Measurements from ENCODE around the gene GREM2. TPM values are rescaled to one million over a fixed set of nuclear protein-coding genes. Genes with fewer than 3 reads are reported as not detected.

GREM2 gene
- total and polyA plus RNA-seq, 2 donors (not counting 3 experiments of a cell fraction or from before 2014, with no cell fraction given): not detected

GRCh38 chr1:240526312-240526711 lies 85.6 kb downstream of the GREM2 start:
- peaks cover 7% of the 10 kb centered on the region for H3K9me3 ChIP-seq (replicated peaks; ENCODE audit: control insufficient read depth, insufficient read depth, low read length)
- intact Hi-C loops (cut with micrococcal nuclease) (no loop called here), dilution Hi-C loops (cut with MboI; ENCODE audit: extremely low pct_ligation_motif_present, low sequenced_read_pairs) (no loop called here)
- TF ChIP-seq JUN (IDR thresholded peaks at IDR 0.05; ENCODE audit: borderline replicate concordance, insufficient read depth, insufficient read length, low read depth) (no peak), GATA2 (IDR thresholded peaks at IDR 0.05; ENCODE audit: insufficient read depth, insufficient read length, low read depth, low read length) (no peak), POLR2A (IDR thresholded peaks at IDR 0.05; ENCODE audit: low read depth, low read length) (no peak), MAX (IDR thresholded peaks at IDR 0.05; ENCODE audit: insufficient read depth, insufficient read length) (no peak), MYC (IDR thresholded peaks at IDR 0.05; ENCODE audit: low read depth, low read length) (no peak), CTCF (IDR thresholded peaks at IDR 0.05; ENCODE audit: extremely low read depth in 1 of 2, insufficient read depth in 1 of 2, low read depth in 1 of 2, low read length in 2 of 2) (no peak), POLR2AphosphoS5 (IDR thresholded peaks at IDR 0.05; ENCODE audit: insufficient read depth, low read depth, low read length) (no peak), FOS (IDR thresholded peaks at IDR 0.05; ENCODE audit: borderline replicate concordance, insufficient read depth, low read length) (no peak), EZH2 (IDR thresholded peaks at IDR 0.05; ENCODE audit: borderline replicate concordance, low read depth, low read length, severe bottlenecking) (no peak)
- CTCF ChIA-PET: no interaction called here
- no peaks in the 10 kb centered on the region for H3K79me2 ChIP-seq (ENCODE audit: control insufficient read depth, insufficient read depth, low read length)
- POLR2A ChIA-PET: no interaction called here
- H3K9ac ChIP-seq (replicated peaks; ENCODE audit: extremely low read depth, insufficient read depth, low read length): no peak overlapping the region
- FAIRE-seq (no peak), DNase-seq (ENCODE audit: low read depth, low spot score) (no peak)
- no peaks in the 10 kb centered on the region for H3K9me1 ChIP-seq (replicated peaks; ENCODE audit: control insufficient read depth, extremely low read depth, insufficient read depth, low read length)
- no peaks in the 10 kb centered on the region for H4K20me1 ChIP-seq (replicated peaks; ENCODE audit: control insufficient read depth, extremely low read depth, insufficient read depth, low read length)
- no peak overlapping the region for H3K4me3 ChIP-seq (replicated peaks in 1 of 3; ENCODE audit: insufficient read depth in 1 of 3, low read depth in 1 of 3, low read length in 3 of 3)
- H3K27ac ChIP-seq (ENCODE audit: insufficient read depth, low read depth, low read length): no peak overlapping the region
- BruUV-seq (replicated peaks): no TSS peak
- no peaks in the 10 kb centered on the region for H3K27me3 ChIP-seq (ENCODE audit: control insufficient read depth in 2 of 2, insufficient read depth in 2 of 2, low read length in 2 of 2)
- H3K4me2 ChIP-seq (ENCODE audit: insufficient read depth, low read length): no peak overlapping the region
- H3K36me3 ChIP-seq (ENCODE audit: control insufficient read depth in 2 of 2, extremely low read depth in 1 of 2, insufficient read depth in 2 of 2, low read length in 2 of 2): no peaks in the 10 kb centered on the region
- H3K4me1 ChIP-seq (ENCODE audit: control insufficient read depth, extremely low read depth, insufficient read depth, low read length): no peaks in the 10 kb centered on the region
- H2AFZ ChIP-seq (ENCODE audit: low read depth, low read length): no peak overlapping the region
